ENCODE measurements around the gene ARMC5.

DNA sequence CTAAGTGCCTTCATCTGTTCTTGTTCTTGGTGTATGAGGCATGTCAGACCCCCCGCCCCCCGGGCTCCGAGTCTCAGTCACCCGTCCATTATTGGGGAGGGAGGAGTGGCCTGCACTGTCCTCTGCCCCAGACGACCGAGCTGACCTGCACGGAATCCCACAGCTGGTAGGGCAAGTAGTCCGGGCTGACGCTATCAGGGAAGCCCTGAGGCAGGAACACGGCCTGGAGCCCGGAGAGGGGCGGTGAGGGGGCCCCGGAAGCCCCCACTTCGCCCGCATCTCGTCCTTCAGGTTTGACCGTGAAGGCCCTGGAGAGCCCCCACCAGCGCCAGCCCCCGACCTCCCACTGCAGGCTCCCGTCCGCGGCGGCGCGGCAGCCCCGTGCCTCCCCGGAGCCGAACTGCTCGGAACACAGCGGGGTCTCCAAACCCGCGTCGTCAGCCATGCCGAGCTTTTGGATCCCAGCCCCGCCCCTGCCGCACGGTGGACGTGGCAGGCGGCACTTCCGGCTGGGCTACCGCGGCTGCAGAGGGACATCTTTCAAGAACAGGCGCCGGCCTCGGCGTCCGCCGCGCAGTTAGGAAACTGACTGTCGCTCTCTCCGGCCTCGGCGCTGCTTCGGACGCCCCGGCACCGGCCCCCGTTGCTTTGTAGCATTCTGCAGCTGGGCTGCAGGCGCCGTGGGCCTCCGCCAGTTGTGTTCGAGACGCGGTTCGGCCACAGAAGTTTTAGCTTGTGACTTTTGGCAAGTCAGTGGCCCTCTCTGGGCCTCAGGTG is 48.8 kb downstream of the ARMC5 start, which contains the start of gene RUSF1:
- peak; percentile 89 for TF ChIP-seq YY1 (IDR thresholded peaks at IDR 0.05; ENCODE audit: low read depth)
- TF ChIP-seq, protein P1, sequence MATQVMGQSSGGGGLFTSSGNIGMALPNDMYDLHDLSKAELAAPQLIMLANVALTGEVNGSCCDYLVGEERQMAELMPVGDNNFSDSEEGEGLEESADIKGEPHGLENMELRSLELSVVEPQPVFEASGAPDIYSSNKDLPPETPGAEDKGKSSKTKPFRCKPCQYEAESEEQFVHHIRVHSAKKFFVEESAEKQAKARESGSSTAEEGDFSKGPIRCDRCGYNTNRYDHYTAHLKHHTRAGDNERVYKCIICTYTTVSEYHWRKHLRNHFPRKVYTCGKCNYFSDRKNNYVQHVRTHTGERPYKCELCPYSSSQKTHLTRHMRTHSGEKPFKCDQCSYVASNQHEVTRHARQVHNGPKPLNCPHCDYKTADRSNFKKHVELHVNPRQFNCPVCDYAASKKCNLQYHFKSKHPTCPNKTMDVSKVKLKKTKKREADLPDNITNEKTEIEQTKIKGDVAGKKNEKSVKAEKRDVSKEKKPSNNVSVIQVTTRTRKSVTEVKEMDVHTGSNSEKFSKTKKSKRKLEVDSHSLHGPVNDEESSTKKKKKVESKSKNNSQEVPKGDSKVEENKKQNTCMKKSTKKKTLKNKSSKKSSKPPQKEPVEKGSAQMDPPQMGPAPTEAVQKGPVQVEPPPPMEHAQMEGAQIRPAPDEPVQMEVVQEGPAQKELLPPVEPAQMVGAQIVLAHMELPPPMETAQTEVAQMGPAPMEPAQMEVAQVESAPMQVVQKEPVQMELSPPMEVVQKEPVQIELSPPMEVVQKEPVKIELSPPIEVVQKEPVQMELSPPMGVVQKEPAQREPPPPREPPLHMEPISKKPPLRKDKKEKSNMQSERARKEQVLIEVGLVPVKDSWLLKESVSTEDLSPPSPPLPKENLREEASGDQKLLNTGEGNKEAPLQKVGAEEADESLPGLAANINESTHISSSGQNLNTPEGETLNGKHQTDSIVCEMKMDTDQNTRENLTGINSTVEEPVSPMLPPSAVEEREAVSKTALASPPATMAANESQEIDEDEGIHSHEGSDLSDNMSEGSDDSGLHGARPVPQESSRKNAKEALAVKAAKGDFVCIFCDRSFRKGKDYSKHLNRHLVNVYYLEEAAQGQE (IDR thresholded peaks at IDR 0.05; ENCODE audit: low read depth), result peak; percentile 12; the same call in 1 of the 2 replicates
- TF ChIP-seq RAD21 (IDR thresholded peaks at IDR 0.05; ENCODE audit: low read depth), result no peak
- no peak for TF ChIP-seq EP300 (IDR thresholded peaks at IDR 0.05; ENCODE audit: borderline replicate concordance)
